ENCODE results near the gene DNAH5. TPM values are rescaled to one million over a fixed set of nuclear protein-coding genes. Genes with fewer than 3 reads are reported as not detected.

The DNAH5 gene
- total RNA-seq, 2 donors from 2014 or later = 0.14 to 0.68 TPM

DNA sequence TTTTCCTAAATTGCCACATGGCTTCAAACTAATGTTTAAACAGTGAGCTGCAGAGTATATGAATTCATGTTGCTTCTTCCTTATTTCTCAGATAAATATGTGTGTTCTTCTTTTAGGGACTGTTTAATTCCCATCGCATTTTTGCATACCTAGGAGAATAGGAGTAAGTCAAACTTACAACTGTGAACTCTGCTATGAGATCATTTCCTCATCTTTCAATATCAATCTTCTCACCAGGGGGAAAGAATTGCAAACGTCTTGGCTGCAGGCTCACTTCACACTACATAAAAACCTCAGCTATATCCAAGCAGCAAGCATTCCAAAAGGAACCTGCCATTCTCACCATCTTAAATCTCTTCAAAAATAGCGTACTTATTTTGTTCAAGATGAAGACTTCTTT lies 271.0 kb downstream of the DNAH5 start:
- ATAC-seq (ENCODE audit: insufficient number of reproducible peaks, low FRiP score, low read depth) (no peak), DNase-seq (ENCODE audit: low spot score) (no peak)
- TF ChIP-seq, protein P1, sequence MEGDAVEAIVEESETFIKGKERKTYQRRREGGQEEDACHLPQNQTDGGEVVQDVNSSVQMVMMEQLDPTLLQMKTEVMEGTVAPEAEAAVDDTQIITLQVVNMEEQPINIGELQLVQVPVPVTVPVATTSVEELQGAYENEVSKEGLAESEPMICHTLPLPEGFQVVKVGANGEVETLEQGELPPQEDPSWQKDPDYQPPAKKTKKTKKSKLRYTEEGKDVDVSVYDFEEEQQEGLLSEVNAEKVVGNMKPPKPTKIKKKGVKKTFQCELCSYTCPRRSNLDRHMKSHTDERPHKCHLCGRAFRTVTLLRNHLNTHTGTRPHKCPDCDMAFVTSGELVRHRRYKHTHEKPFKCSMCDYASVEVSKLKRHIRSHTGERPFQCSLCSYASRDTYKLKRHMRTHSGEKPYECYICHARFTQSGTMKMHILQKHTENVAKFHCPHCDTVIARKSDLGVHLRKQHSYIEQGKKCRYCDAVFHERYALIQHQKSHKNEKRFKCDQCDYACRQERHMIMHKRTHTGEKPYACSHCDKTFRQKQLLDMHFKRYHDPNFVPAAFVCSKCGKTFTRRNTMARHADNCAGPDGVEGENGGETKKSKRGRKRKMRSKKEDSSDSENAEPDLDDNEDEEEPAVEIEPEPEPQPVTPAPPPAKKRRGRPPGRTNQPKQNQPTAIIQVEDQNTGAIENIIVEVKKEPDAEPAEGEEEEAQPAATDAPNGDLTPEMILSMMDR (IDR thresholded peaks at IDR 0.05) = no peak
- Histone ChIP-seq H3K4me3 (no peak overlapping the region), H3K9me3 (no peaks in the 10 kb centered on the region), H3K27ac (no peak overlapping the region), H3K4me1 (ENCODE audit: control insufficient read depth in 1 of 2, low read depth in 2 of 2) (no peaks in the 10 kb centered on the region), H3K36me3 (no peaks in the 10 kb centered on the region), H3K27me3 (replicated peaks; ENCODE audit: insufficient read depth) (no peaks in the 10 kb centered on the region)

DNA sequence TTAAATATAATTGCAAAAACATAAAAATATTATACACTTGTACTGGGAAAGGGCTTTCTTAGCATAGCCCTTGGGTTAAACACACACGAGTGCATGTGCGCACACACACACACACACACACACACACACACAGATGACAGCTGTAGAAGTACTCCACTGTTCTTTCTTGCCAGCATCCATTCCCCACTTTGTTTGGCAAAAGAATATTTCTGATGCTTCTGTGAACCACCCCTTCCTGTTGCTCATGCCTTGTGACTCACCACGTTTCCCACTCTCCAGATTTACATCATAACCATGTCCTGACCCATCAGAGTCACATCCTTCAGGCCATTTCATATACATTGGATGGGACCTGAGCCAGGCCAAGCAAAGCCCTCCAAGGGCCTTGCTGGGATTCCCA lies 280.1 kb downstream of the DNAH5 start:
- H3K4me1 ChIP-seq (ENCODE audit: control insufficient read depth in 1 of 2, low read depth in 2 of 2) = no peaks in the 10 kb centered on the region
- H3K4me3 ChIP-seq = no peak overlapping the region
- no peaks in the 10 kb centered on the region for H3K36me3 ChIP-seq
- ATAC-seq (ENCODE audit: insufficient number of reproducible peaks, low FRiP score, low read depth) (no peak), DNase-seq (ENCODE audit: low spot score) (no peak)
- TF ChIP-seq, protein P1 (IDR thresholded peaks at IDR 0.05) = no peak
- no peak overlapping the region for H3K27ac ChIP-seq
- no peaks in the 10 kb centered on the region for H3K27me3 ChIP-seq (replicated peaks; ENCODE audit: insufficient read depth)
- no peaks in the 10 kb centered on the region for H3K9me3 ChIP-seq

DNA sequence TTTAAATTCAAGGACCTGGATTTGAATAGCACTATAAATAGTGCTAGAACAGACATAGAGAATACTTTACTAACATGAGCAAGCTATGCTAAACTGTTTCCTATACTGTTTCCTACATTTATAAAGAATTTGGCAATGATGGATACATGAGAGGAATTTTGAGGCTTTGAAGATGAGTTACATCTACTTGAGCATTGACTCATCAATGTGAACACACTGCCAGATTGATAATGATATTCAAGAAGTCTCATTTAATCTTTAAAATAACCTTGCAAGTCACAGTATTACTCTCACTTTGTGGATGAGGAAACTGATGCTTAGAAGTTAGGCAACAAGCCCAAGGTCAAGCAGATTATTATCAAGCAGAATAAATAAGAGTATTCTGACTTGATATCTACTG lies 281.9 kb downstream of the DNAH5 start:
- ATAC-seq (ENCODE audit: insufficient number of reproducible peaks, low FRiP score, low read depth) = no peak
- no peaks in the 10 kb centered on the region for H3K4me1 ChIP-seq (ENCODE audit: control insufficient read depth in 1 of 2, low read depth in 2 of 2)
- no peaks in the 10 kb centered on the region for H3K36me3 ChIP-seq
- TF ChIP-seq, protein P1 (IDR thresholded peaks at IDR 0.05) = no peak
- DNase-seq (ENCODE audit: low spot score) = no peak
- no peak overlapping the region for H3K27ac ChIP-seq
- H3K9me3 ChIP-seq = no peaks in the 10 kb centered on the region
- H3K27me3 ChIP-seq (replicated peaks; ENCODE audit: insufficient read depth) = no peaks in the 10 kb centered on the region
- no peak overlapping the region for H3K4me3 ChIP-seq

DNA sequence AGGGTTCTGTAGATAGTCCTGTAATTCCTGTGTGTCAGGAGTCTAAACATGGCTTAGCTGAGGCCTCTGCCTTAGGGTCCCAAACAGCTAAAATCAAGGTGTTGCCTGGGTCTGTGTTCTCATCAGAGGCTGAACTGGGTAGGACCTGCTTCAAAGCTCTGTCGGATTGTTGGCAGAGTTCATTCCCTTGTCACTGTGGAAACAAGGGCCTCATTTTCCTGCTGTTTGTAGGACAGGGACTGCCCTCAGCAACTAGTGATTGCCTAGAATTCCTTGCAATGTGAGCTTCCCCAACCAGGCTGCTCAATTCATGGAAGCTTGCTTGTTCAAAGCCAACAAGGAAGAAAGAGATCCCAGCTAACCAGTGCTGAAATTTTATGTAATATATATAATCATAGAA lies 283.2 kb downstream of the DNAH5 start:
- TF ChIP-seq, protein P1 (IDR thresholded peaks at IDR 0.05) = no peak
- H3K4me3 ChIP-seq = no peak overlapping the region
- H3K27ac ChIP-seq = no peak overlapping the region
- no peaks in the 10 kb centered on the region for H3K36me3 ChIP-seq
- no peaks in the 10 kb centered on the region for H3K4me1 ChIP-seq (ENCODE audit: control insufficient read depth in 1 of 2, low read depth in 2 of 2)
- H3K27me3 ChIP-seq (replicated peaks; ENCODE audit: insufficient read depth) = no peaks in the 10 kb centered on the region
- H3K9me3 ChIP-seq = no peaks in the 10 kb centered on the region
- ATAC-seq (ENCODE audit: insufficient number of reproducible peaks, low FRiP score, low read depth) (no peak), DNase-seq (ENCODE audit: low spot score) (no peak)

DNA sequence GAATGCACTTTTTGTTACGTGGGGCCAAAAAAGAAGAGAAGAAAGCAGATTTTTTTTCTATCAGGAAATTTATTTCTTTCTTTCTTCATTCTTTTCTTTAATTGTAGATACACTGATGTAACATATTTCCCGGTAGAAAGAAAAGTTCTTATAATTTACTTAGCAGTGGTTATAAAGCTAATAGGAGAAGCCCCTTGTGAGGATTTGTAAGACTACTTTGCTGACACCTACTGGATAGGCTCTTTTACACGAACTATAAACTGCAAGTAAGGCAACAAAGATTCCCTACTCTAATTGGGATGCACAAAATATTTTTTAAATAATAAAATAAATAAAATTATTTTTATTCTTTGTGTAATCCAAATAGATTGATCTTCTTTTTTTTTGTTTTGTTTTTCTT lies 284.4 kb downstream of the DNAH5 start:
- ATAC-seq (ENCODE audit: insufficient number of reproducible peaks, low FRiP score, low read depth) (no peak), DNase-seq (ENCODE audit: low spot score) (no peak)
- H3K4me3 ChIP-seq = no peak overlapping the region
- no peaks in the 10 kb centered on the region for H3K27me3 ChIP-seq (replicated peaks; ENCODE audit: insufficient read depth)
- H3K4me1 ChIP-seq (ENCODE audit: control insufficient read depth in 1 of 2, low read depth in 2 of 2) = no peaks in the 10 kb centered on the region
- TF ChIP-seq, protein P1 (IDR thresholded peaks at IDR 0.05) = no peak
- no peak overlapping the region for H3K27ac ChIP-seq
- H3K9me3 ChIP-seq = no peaks in the 10 kb centered on the region
- H3K36me3 ChIP-seq = no peaks in the 10 kb centered on the region
